ENCODE data around the gene NCAPD3. TPM values are rescaled to one million over a fixed set of nuclear protein-coding genes. Genes with fewer than 3 reads are reported as not detected.

Gene NCAPD3
- total RNA-seq, 1 experiment from 2014 or later = 52.2 TPM

GRCh38 chr11:134118006-134118405, 105.8 kb downstream of the NCAPD3 start:
- Histone ChIP-seq H3K4ac (ENCODE audit: low read depth, low read length) (no peak overlapping the region), H4K5ac (ENCODE audit: insufficient read length, low read depth, low read length) (no peak overlapping the region), H3K9ac (ENCODE audit: extremely low read depth, insufficient read length, low read length) (no peak overlapping the region), H3K4me2 (ENCODE audit: insufficient read depth, insufficient read length, low read length) (no peak overlapping the region), H3K14ac (ENCODE audit: insufficient read depth, low read length) (no peak overlapping the region), H3K79me1 (ENCODE audit: insufficient read depth, low read depth, low read length, poor library complexity, severe bottlenecking) (peaks cover 3% of the 10 kb centered on the region), H2BK120ac (ENCODE audit: low read depth, low read length, poor library complexity, severe bottlenecking) (no peak overlapping the region), H3K27ac (ENCODE audit: insufficient read length, low read depth, low read length) (no peak overlapping the region), H2AFZ (ENCODE audit: low read length) (no peak overlapping the region), H3K27me3 (ENCODE audit: insufficient read depth, low read length) (no peaks in the 10 kb centered on the region), H3K23me2 (ENCODE audit: insufficient read length, low read depth, low read length, poor library complexity, severe bottlenecking) (no peaks in the 10 kb centered on the region), H4K91ac (ENCODE audit: insufficient read length, low read depth, low read length) (no peak overlapping the region), H3T11ph (ENCODE audit: low read length) (no peak overlapping the region), H3K79me2 (ENCODE audit: insufficient read depth, low read length) (no peaks in the 10 kb centered on the region), H2BK15ac (ENCODE audit: low read depth, low read length) (no peak overlapping the region), H4K20me1 (ENCODE audit: control insufficient read depth, insufficient read depth, insufficient read length) (no peaks in the 10 kb centered on the region), H2BK12ac (ENCODE audit: insufficient read length, low read depth, low read length) (no peak overlapping the region), H3K9me3 (ENCODE audit: control insufficient read depth, low read depth, low read length) (no peaks in the 10 kb centered on the region), H3K18ac (ENCODE audit: insufficient read length, low read depth, low read length) (no peak overlapping the region), H3K4me1 (ENCODE audit: insufficient read depth, low read length) (peaks cover 3% of the 10 kb centered on the region; the same call in 1 of the 2 replicates), H2BK5ac (ENCODE audit: insufficient read length, low read length) (no peak overlapping the region), H2BK20ac (ENCODE audit: low read depth, low read length, poor library complexity, severe bottlenecking) (no peak overlapping the region), H2AK5ac (ENCODE audit: insufficient read length, low read length) (no peak overlapping the region), H3K23ac (ENCODE audit: insufficient read length, low read depth, low read length) (no peak overlapping the region), H4K8ac (replicated peaks; ENCODE audit: insufficient read length, low read depth, low read length) (no peak overlapping the region), H3K56ac (ENCODE audit: insufficient read length, low read depth, low read length) (no peak overlapping the region)
- no peak overlapping the region for H3K4me3 Mint-ChIP-seq
- H3K27ac Mint-ChIP-seq = peak overlapping the region in 1 of 3 experiments; percentile 78; a peak in 2 of 7 replicates
- no peaks in the 10 kb centered on the region for H3K36me3 Mint-ChIP-seq (ENCODE audit: insufficient read depth in 1 of 3, low read depth in 3 of 3)
- no peak for DNase-seq
- no peaks in the 10 kb centered on the region; a peak in 1 of 5 replicates for H3K9me3 Mint-ChIP-seq
- TF ChIP-seq CTCF (conservative IDR thresholded peaks at IDR 0.05) = no peak
- H3K4me1 Mint-ChIP-seq = peaks cover 25 to 38% of the 10 kb centered on the region in 2 experiments
- H3K27me3 Mint-ChIP-seq (ENCODE audit: low read depth) = no peaks in the 10 kb centered on the region
